Vagina (tissue), 2 donors: ENCODE results near the gene RPS6KC1. TPM values are rescaled to one million over a fixed set of nuclear protein-coding genes. Genes with fewer than 3 reads are reported as not detected.

Source experiments
- DNase-seq, 2 donors: peaks; one replicate each; pipeline ENCODE4 v3.0.0-alpha.2; 2017; ENCODE audit errors: extremely low spot score in 2 of 2
- H3K27ac ChIP-seq: fragments of 200-600 bp; sonication (generic); one replicate; pipeline ENCODE4 v1.5.1; 2019
- H3K27me3 ChIP-seq: fragments of 200-600 bp; sonication (generic); one replicate; pipeline ENCODE4 v1.5.1; 2019
- H3K36me3 ChIP-seq, 2 donors: fragments of 200-600 bp; sonication (generic); one replicate each; pipeline ENCODE4 v1.5.1; 2017 to 2019
- H3K4me1 ChIP-seq: fragments of 200-600 bp; sonication (generic); one replicate; pipeline ENCODE4 v1.5.1; 2019
- H3K4me3 ChIP-seq, 2 donors: fragments of 200-600 bp; sonication (generic); 1 replicate in 1 of 2; 2 replicates in 1 of 2; pipeline ENCODE4 v1.5.1; 2016 to 2019
- H3K9me3 ChIP-seq: fragments of 200-600 bp; sonication (generic); one replicate; pipeline ENCODE4 v1.5.1; 2019
- POLR2A ChIP-seq, 2 donors: fragments of 450-650 bp; IDR thresholded peaks; one replicate each; pipeline ENCODE4 v1.6.1; 2017; ENCODE audit warnings: antibody characterized with exemption in 2 of 2, mild to moderate bottlenecking in 2 of 2, moderate library complexity in 2 of 2
- POLR2AphosphoS5 ChIP-seq, 2 donors: sonication (generic); formaldehyde crosslinking; IDR thresholded peaks; one replicate each; pipeline ENCODE4 v1.9.0; 2017; ENCODE audit warnings: antibody characterized with exemption in 2 of 2, mild to moderate bottlenecking in 2 of 2, low read depth in 1 of 2; ENCODE audit not compliant: insufficient read depth in 1 of 2
- intact Hi-C: fragments of 100-400 bp; cut with DNase I; formaldehyde crosslinking; loops from one replicate; pipeline ENCODE4 v1.15.1; 2023
- total RNA-seq: library from RNA; depleted of rRNA; stranded (reverse); fragments of >200 nt; gene quantifications from one replicate; pipeline ENCODE4 v1.2.3, GENCODE V29; 2016
- TF ChIP-seq, protein P1 (sequence below), 3 experiments: fragments of 450-650 bp in 2 of 3; fragments of 200-600 bp in 1 of 3; sonication (generic) in 1 of 3; IDR thresholded peaks; one replicate each; pipeline ENCODE4 v1.5.1; 2017 to 2019; ENCODE audit warnings: antibody characterized with exemption in 3 of 3, mild to moderate bottlenecking in 2 of 3, moderate library complexity in 2 of 3

Gene RPS6KC1
- total RNA-seq, 1 donor from 2014 or later, result 14.2 TPM

DNA sequence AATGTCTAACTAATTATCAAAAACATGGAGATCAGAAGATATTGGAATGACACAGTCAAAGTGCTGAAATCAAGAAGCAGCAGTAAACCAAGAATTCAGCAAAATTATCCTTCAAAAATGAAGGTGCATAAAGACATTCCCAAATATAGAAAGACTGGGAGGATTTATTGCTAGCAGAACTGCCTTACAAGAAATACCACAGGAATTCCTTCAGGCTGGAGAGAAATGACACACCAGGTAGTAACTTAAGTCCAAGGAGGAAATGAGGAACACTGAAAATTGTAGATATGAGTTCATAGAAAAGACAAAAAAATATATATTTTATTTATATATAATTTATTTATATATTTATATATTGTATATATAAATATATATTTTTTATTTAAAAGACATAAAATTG, 217.2 kb downstream of the RPS6KC1 start:
- no peak for TF ChIP-seq POLR2AphosphoS5 (IDR thresholded peaks at IDR 0.05; ENCODE audit: insufficient read depth in 1 of 2, low read depth in 1 of 2)
- TF ChIP-seq, protein P1, sequence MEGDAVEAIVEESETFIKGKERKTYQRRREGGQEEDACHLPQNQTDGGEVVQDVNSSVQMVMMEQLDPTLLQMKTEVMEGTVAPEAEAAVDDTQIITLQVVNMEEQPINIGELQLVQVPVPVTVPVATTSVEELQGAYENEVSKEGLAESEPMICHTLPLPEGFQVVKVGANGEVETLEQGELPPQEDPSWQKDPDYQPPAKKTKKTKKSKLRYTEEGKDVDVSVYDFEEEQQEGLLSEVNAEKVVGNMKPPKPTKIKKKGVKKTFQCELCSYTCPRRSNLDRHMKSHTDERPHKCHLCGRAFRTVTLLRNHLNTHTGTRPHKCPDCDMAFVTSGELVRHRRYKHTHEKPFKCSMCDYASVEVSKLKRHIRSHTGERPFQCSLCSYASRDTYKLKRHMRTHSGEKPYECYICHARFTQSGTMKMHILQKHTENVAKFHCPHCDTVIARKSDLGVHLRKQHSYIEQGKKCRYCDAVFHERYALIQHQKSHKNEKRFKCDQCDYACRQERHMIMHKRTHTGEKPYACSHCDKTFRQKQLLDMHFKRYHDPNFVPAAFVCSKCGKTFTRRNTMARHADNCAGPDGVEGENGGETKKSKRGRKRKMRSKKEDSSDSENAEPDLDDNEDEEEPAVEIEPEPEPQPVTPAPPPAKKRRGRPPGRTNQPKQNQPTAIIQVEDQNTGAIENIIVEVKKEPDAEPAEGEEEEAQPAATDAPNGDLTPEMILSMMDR (IDR thresholded peaks at IDR 0.05), result no peak
- TF ChIP-seq POLR2A (IDR thresholded peaks at IDR 0.05), result no peak
- no peaks in the 10 kb centered on the region for H3K4me1 ChIP-seq
- H3K36me3 ChIP-seq, result peaks cover 0 to 11% of the 10 kb centered on the region in 2 donors
- intact Hi-C loops, result no loop called here
- H3K9me3 ChIP-seq, result no peaks in the 10 kb centered on the region
- DNase-seq, result no peak
- H3K27me3 ChIP-seq, result no peaks in the 10 kb centered on the region
- H3K4me3 ChIP-seq, result no peak overlapping the region
- H3K27ac ChIP-seq, result no peak overlapping the region

DNA sequence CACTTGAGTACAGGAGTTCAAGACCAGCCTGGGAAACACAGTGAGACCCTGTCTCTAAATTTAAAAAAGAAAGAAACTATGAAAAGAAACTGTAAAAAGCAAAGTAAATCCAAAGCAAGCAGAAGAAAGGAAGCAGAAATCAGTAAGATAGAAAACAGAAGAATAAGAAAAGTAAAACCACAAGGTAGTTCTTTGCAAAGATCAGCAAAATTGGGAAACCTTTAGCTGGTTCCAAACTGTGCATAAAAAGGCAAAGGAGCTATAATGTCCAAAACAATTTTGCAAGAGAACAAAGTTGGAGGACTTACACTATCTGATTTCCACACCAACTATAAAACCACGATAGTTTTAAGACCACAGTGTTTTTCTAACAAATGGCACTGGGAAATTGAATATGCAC, 218.8 kb downstream of the RPS6KC1 start:
- Histone ChIP-seq H3K36me3 (peaks cover 0 to 11% of the 10 kb centered on the region in 2 donors), H3K4me3 (no peak overlapping the region), H3K9me3 (no peaks in the 10 kb centered on the region), H3K27me3 (no peaks in the 10 kb centered on the region), H3K27ac (no peak overlapping the region), H3K4me1 (no peaks in the 10 kb centered on the region)
- intact Hi-C loops, result no loop called here
- no peak for DNase-seq
- TF ChIP-seq, protein P1 (IDR thresholded peaks at IDR 0.05), result no peak
- TF ChIP-seq POLR2AphosphoS5 (IDR thresholded peaks at IDR 0.05; ENCODE audit: insufficient read depth in 1 of 2, low read depth in 1 of 2) (no peak), POLR2A (IDR thresholded peaks at IDR 0.05) (no peak)

DNA sequence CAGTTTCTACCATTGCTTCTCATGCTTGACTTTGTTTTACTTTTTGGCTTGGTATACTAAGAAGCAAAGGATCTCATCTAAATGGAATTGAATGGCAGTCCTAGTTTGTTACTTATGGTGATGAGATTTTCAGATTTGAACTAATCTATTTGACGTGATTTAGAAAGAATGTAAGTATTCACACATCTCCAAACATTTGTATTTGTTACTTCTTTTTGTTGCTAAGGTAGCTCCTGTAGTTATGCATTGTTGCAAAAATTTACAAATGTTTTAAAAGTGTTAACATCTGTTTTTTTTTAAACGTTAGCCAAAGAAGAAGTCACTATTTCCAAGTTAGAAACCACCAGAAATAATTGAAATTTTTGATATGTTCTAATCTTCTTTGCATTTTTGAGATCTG, 222.5 kb downstream of the RPS6KC1 start:
- peaks cover 0 to 5% of the 10 kb centered on the region in 2 donors for H3K36me3 ChIP-seq
- H3K4me1 ChIP-seq, result no peaks in the 10 kb centered on the region
- intact Hi-C loops, result no loop called here
- DNase-seq, result no peak
- H3K9me3 ChIP-seq, result no peaks in the 10 kb centered on the region
- no peak overlapping the region for H3K4me3 ChIP-seq
- TF ChIP-seq POLR2AphosphoS5 (IDR thresholded peaks at IDR 0.05; ENCODE audit: insufficient read depth in 1 of 2, low read depth in 1 of 2) (no peak), POLR2A (IDR thresholded peaks at IDR 0.05) (no peak)
- TF ChIP-seq, protein P1 (IDR thresholded peaks at IDR 0.05), result no peak
- H3K27ac ChIP-seq, result no peak overlapping the region
- no peaks in the 10 kb centered on the region for H3K27me3 ChIP-seq

DNA sequence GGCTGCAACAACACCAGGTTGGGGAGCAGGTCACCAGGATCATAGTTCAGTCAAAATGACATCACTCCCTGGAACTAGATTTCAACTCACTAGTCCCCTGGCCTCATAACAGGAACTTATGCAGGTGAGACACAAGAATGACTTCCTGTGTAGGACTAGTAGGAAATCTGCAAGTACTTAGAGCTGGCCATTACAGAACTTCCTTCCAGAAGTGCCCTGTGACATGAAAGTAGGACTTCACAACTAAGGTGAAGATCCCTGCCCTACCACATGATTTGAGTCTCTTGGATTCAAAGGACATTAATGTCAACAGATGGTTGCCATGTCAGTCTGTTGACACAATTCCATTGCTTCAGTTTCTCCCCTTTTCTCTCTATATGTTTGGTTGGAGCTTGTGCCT, 223.1 kb downstream of the RPS6KC1 start:
- Histone ChIP-seq H3K4me1 (no peaks in the 10 kb centered on the region), H3K4me3 (no peak overlapping the region), H3K27me3 (no peaks in the 10 kb centered on the region), H3K27ac (no peak overlapping the region), H3K9me3 (no peaks in the 10 kb centered on the region), H3K36me3 (peaks cover 0 to 5% of the 10 kb centered on the region in 2 donors)
- intact Hi-C loops, result no loop called here
- TF ChIP-seq, protein P1 (IDR thresholded peaks at IDR 0.05), result no peak
- TF ChIP-seq POLR2AphosphoS5 (IDR thresholded peaks at IDR 0.05; ENCODE audit: insufficient read depth in 1 of 2, low read depth in 1 of 2) (no peak), POLR2A (IDR thresholded peaks at IDR 0.05) (no peak)
- no peak for DNase-seq

DNA sequence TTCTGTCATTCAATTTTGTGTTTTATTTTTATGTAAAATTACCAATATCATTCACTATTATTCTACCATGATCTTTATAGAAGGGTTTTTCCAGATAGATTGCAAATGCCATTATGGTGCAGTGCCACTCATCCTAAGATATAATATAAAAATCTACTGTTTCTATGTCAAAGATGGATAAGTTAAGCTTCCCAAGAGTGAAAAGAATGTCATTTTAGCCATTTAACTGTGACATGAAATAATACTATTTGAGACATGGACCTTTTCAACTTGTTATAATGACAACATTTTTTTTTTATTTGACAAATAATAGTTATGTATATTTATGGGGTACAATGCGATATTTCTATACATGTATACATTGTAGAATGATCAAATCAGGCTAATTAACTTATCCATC, 224.3 kb downstream of the RPS6KC1 start:
- no peak overlapping the region for H3K4me3 ChIP-seq
- H3K27ac ChIP-seq, result no peak overlapping the region
- no peaks in the 10 kb centered on the region for H3K27me3 ChIP-seq
- DNase-seq, result no peak
- intact Hi-C loops, result no loop called here
- H3K9me3 ChIP-seq, result no peaks in the 10 kb centered on the region
- H3K36me3 ChIP-seq, result peaks cover 0 to 5% of the 10 kb centered on the region in 2 donors
- no peaks in the 10 kb centered on the region for H3K4me1 ChIP-seq
- TF ChIP-seq POLR2AphosphoS5 (IDR thresholded peaks at IDR 0.05; ENCODE audit: insufficient read depth in 1 of 2, low read depth in 1 of 2) (no peak), POLR2A (IDR thresholded peaks at IDR 0.05) (no peak)
- TF ChIP-seq, protein P1 (IDR thresholded peaks at IDR 0.05), result no peak
